ENCODE data around the gene NEK4.

GRCh38 chr3:52763466-52763865, 7.3 kb downstream of the NEK4 start:
- TF ChIP-seq EZH2phosphoT487 (IDR thresholded peaks at IDR 0.05; ENCODE audit: low read length) (no peak), CTCF (IDR thresholded peaks at IDR 0.05; ENCODE audit: low read length) (no peak)

All from MM.1S (cell line).